NT2/D1 (cell line): ENCODE results near the gene FLYWCH1.

Source experiments
- SUZ12 ChIP-seq: IDR thresholded peaks from 2 replicates; pipeline ENCODE4 v1.6.1; 2011; ENCODE audit not compliant: insufficient read length, insufficient read depth; ENCODE audit errors: extremely low read depth
- YY1 ChIP-seq: IDR thresholded peaks from 2 replicates; pipeline ENCODE4 v1.6.1; 2011; ENCODE audit not compliant: insufficient read length, insufficient read depth
- ZNF274 ChIP-seq: IDR thresholded peaks from 2 replicates; pipeline ENCODE4 v1.6.1; 2011; ENCODE audit warnings: mild to moderate bottlenecking, low read depth, low read length

DNA sequence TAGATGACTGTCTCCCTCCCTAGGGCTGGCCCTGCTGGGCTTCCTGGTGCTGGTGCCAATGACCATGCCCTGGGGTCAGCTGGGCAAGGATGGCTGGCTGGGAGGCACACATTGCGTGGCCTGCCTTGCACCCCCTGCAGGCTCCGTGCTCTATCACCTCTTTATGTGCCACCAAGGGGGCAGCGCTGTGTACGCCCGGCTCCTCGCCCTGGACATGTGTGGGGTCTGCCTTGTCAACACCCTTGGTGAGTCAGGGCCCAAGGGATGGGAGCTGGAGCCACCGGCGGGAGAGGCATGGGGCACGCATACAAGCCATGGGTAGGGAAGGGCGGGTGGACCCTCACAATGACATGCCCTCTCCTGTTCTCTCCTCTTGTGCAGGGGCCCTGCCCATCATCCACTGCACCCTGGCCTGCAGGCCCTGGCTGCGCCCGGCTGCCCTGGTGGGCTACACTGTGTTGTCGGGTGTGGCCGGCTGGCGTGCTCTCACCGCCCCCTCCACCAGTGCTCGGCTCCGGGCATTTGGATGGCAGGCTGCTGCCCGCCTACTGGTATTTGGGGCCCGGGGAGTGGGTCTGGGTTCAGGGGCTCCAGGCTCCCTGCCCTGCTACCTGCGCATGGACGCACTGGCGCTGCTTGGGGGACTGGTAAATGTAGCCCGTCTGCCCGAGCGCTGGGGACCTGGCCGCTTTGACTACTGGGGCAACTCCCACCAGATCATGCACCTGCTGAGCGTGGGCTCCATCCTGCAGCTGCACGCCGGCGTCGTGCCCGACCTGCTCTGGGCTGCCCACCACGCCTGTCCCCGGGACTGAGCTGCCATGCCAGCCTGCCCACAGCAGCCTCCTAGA, 59.6 kb downstream of the FLYWCH1 start:
- TF ChIP-seq ZNF274 (no peak), YY1 (no peak), SUZ12 (no peak)
